Neural progenitor cell (in vitro differentiated cells): ENCODE results near the gene PEX14. TPM values are rescaled to one million over a fixed set of nuclear protein-coding genes. Genes with fewer than 3 reads are reported as not detected.

ENCODE experiments used
- DNase-seq: peaks from one replicate; pipeline ENCODE4 v3.0.0-alpha.2; 2016; ENCODE audit warnings: low spot score
- H2AFZ ChIP-seq: fragments of 200-600 bp; sonication (generic); replicated peaks from 2 replicates; pipeline ENCODE4 v1.6.1; 2016; ENCODE audit warnings: antibody characterized with exemption
- H3F3A ChIP-seq: fragments of 200-600 bp; sonication (generic); 2 replicates; pipeline ENCODE4 v1.6.1; 2016; ENCODE audit warnings: antibody characterized with exemption, low read depth
- H3K27ac ChIP-seq: fragments of 200-600 bp; sonication (generic); 2 replicates; pipeline ENCODE4 v1.5.1; 2016; ENCODE audit warnings: mild to moderate bottlenecking
- H3K27me3 ChIP-seq: fragments of 200-600 bp; sonication (generic); 2 replicates; pipeline ENCODE4 v1.6.1; 2016; ENCODE audit warnings: mild to moderate bottlenecking, moderate library complexity
- H3K36me3 ChIP-seq: fragments of 200-600 bp; sonication (generic); 2 replicates; pipeline ENCODE4 v1.5.1; 2016
- H3K4me1 ChIP-seq: fragments of 200-600 bp; sonication (generic); 2 replicates; pipeline ENCODE4 v1.6.1; 2016; ENCODE audit warnings: mixed run types
- H3K4me2 ChIP-seq: fragments of 200-600 bp; sonication (generic); 2 replicates; pipeline ENCODE4 v1.6.1; 2016
- H3K4me3 ChIP-seq: fragments of 200-600 bp; sonication (generic); 2 replicates; pipeline ENCODE4 v1.5.1; 2016
- H3K79me2 ChIP-seq: fragments of 200-600 bp; sonication (generic); 2 replicates; pipeline ENCODE4 v1.6.1; 2016; ENCODE audit warnings: low read depth
- H3K9ac ChIP-seq: fragments of 200-600 bp; sonication (generic); 2 replicates; pipeline ENCODE4 v1.6.1; 2016
- H3K9me3 ChIP-seq: fragments of 200-600 bp; sonication (generic); 2 replicates; pipeline ENCODE4 v1.5.1; 2016; ENCODE audit warnings: low read depth
- H4K20me1 ChIP-seq: fragments of 200-600 bp; sonication (generic); 2 replicates; pipeline ENCODE4 v1.6.1; 2016; ENCODE audit warnings: low read depth
- H3K27ac Mint-ChIP-seq: 3 replicates; pipeline ENCODE4 v1.8.0; 2021; ENCODE audit warnings: mixed read lengths
- H3K27me3 Mint-ChIP-seq: 2 replicates; pipeline ENCODE4 v1.8.0; 2022; ENCODE audit warnings: low read depth, mild to moderate bottlenecking, inconsistent platforms, moderate library complexity, mixed read lengths; ENCODE audit not compliant: insufficient read depth
- H3K36me3 Mint-ChIP-seq: 3 replicates; pipeline ENCODE4 v1.8.0; 2021; ENCODE audit warnings: mixed read lengths
- H3K4me1 Mint-ChIP-seq: 3 replicates; pipeline ENCODE4 v1.8.0; 2021; ENCODE audit warnings: mixed read lengths
- H3K4me3 Mint-ChIP-seq: 3 replicates; pipeline ENCODE4 v1.8.0; 2021; ENCODE audit warnings: mild to moderate bottlenecking, moderate library complexity, mixed read lengths
- H3K9me3 Mint-ChIP-seq: 3 replicates; pipeline ENCODE4 v1.8.0; 2020; ENCODE audit warnings: mixed read lengths
- EZH2 ChIP-seq: fragments of 200-600 bp; sonication (generic); IDR thresholded peaks from 2 replicates; pipeline ENCODE4 v1.6.1; 2017; ENCODE audit warnings: antibody characterized with exemption, mild to moderate bottlenecking, moderate library complexity
- EZH2phosphoT487 ChIP-seq: fragments of 200-600 bp; sonication (generic); IDR thresholded peaks from 2 replicates; pipeline ENCODE4 v1.6.1; 2017; ENCODE audit warnings: antibody characterized with exemption
- total RNA-seq: library from RNA; depleted of rRNA; stranded (reverse); fragments of >200 nt; gene quantifications from 2 replicates; pipeline ENCODE4 v1.2.3, GENCODE V29; 2015; ENCODE audit warnings: low replicate concordance
- TF ChIP-seq, protein P1 (sequence below): fragments of 200-600 bp; sonication (generic); IDR thresholded peaks from 2 replicates; pipeline ENCODE4 v1.5.1; 2017; ENCODE audit warnings: antibody characterized with exemption, mild to moderate bottlenecking

PEX14 gene
- total RNA-seq, 1 donor from 2014 or later = 9.3 TPM

DNA sequence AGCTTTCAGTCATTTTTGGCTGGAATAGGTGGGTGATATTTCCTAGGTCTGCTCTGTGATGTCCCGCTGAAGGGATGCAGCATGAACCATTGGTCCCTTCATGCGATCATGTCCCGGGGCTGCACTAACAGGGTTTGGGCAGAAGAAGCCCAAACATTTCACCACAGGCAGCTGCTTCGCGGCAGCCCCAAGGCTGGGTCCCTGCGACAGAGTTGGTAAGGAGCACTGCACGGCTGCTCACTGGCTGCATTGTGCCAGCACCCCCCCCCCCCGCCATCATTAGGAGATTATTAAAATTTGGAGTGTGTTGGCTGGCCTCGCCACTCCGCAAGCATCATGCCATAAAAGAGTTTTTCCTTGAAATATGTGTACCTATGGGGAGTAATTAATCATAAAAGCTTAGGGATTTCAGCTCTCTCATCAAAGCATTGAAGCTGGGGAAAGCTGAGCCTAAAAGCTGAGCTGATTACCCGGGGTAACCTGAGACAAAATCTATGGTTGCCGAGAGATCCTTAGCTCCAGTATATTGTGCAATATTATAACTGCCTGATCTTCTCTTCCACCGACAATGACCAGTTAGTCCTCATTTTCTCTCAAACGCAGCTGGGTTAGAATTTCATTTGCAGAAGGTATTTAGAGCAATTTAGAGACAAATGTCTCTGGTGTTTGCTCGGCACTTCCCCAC, 62.5 kb downstream of the PEX14 start:
- Histone ChIP-seq H3K27me3 (no peaks in the 10 kb centered on the region), H3K4me3 (no peak overlapping the region), H3K79me2 (peaks cover 18% of the 10 kb centered on the region), H3K4me1 (peaks cover 36% of the 10 kb centered on the region), H3K9ac (no peak overlapping the region), H3K36me3 (peaks cover 5% of the 10 kb centered on the region), H3K4me2 (no peak overlapping the region), H3K9me3 (no peaks in the 10 kb centered on the region), H2AFZ (no peak overlapping the region), H3K27ac (no peak overlapping the region), H4K20me1 (peaks cover 100% of the 10 kb centered on the region), H3F3A (peaks cover 13% of the 10 kb centered on the region)
- TF ChIP-seq EZH2phosphoT487 (no peak), EZH2 (no peak)
- H3K27me3 Mint-ChIP-seq = peaks cover 2% of the 10 kb centered on the region
- peaks cover 64% of the 10 kb centered on the region for H3K4me1 Mint-ChIP-seq
- no peak overlapping the region for H3K4me3 Mint-ChIP-seq
- no peak for DNase-seq
- H3K36me3 Mint-ChIP-seq = peaks cover 11% of the 10 kb centered on the region
- H3K27ac Mint-ChIP-seq = no peak overlapping the region
- H3K9me3 Mint-ChIP-seq = no peaks in the 10 kb centered on the region

DNA sequence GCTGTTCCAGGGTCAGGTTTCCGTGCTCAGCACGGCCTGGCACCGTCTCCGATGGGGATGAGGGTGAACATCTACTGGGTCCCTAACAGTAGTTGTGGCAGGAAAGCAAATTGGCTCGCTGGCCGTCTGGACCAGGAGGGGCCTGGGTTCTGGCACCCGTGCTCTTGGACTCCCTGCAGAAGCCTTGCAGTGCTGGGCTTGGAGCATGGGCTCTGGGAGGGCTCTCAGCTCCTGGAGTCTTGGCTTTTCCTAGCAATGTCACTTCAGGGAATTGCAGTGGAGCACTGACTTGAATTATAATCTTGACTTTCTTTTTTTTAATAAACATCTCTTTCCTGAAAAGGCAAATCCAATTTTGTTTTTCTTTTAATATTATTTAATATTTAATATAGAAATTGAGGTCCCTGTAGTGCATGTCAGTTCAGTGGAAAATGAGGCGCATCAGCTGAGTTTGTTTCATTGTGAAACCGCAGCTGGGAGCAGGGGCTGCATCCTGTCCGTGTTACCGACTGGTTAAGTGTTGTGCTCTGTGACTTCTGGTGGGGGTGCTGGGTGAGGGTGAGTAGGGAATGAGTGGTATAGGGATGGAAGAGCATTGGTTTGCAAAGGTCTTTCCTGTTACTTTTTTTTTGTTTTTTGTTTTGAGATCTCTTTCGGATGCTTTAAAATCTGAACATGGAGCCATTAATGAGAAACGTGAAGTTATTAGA, 64.1 kb downstream of the PEX14 start:
- H3K79me2 ChIP-seq = peaks cover 3% of the 10 kb centered on the region
- H3K36me3 ChIP-seq = peaks cover 6% of the 10 kb centered on the region
- Mint-ChIP-seq H3K27me3 (peaks cover 2% of the 10 kb centered on the region), H3K4me1 (peaks cover 62% of the 10 kb centered on the region), H3K27ac (no peak overlapping the region), H3K9me3 (no peaks in the 10 kb centered on the region), H3K36me3 (peaks cover 17% of the 10 kb centered on the region), H3K4me3 (peak overlapping the region; percentile 1)
- H3F3A ChIP-seq = peaks cover 13% of the 10 kb centered on the region
- no peak overlapping the region for H3K9ac ChIP-seq
- no peak for DNase-seq
- H3K9me3 ChIP-seq = no peaks in the 10 kb centered on the region
- peaks cover 36% of the 10 kb centered on the region for H3K4me1 ChIP-seq
- H3K4me3 ChIP-seq = no peak overlapping the region
- no peak overlapping the region for H2AFZ ChIP-seq
- TF ChIP-seq EZH2phosphoT487 (no peak), EZH2 (no peak)
- TF ChIP-seq, protein P1, sequence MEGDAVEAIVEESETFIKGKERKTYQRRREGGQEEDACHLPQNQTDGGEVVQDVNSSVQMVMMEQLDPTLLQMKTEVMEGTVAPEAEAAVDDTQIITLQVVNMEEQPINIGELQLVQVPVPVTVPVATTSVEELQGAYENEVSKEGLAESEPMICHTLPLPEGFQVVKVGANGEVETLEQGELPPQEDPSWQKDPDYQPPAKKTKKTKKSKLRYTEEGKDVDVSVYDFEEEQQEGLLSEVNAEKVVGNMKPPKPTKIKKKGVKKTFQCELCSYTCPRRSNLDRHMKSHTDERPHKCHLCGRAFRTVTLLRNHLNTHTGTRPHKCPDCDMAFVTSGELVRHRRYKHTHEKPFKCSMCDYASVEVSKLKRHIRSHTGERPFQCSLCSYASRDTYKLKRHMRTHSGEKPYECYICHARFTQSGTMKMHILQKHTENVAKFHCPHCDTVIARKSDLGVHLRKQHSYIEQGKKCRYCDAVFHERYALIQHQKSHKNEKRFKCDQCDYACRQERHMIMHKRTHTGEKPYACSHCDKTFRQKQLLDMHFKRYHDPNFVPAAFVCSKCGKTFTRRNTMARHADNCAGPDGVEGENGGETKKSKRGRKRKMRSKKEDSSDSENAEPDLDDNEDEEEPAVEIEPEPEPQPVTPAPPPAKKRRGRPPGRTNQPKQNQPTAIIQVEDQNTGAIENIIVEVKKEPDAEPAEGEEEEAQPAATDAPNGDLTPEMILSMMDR = no peak
- peaks cover 92% of the 10 kb centered on the region for H4K20me1 ChIP-seq
- no peak overlapping the region for H3K4me2 ChIP-seq
- no peak overlapping the region for H3K27ac ChIP-seq
- H3K27me3 ChIP-seq = no peaks in the 10 kb centered on the region

GRCh38 chr1:10539411-10540043, 64.8 kb downstream of the PEX14 start:
- Histone ChIP-seq H3K9ac (no peak overlapping the region), H3K27me3 (no peaks in the 10 kb centered on the region), H3K79me2 (no peaks in the 10 kb centered on the region), H3K4me3 (no peak overlapping the region), H3K27ac (no peak overlapping the region), H3K4me2 (no peak overlapping the region), H3F3A (peaks cover 13% of the 10 kb centered on the region), H3K4me1 (peaks cover 36% of the 10 kb centered on the region), H2AFZ (no peak overlapping the region), H3K9me3 (no peaks in the 10 kb centered on the region), H3K36me3 (peaks cover 6% of the 10 kb centered on the region), H4K20me1 (peaks cover 85% of the 10 kb centered on the region)
- Mint-ChIP-seq H3K4me3 (no peak overlapping the region), H3K4me1 (peaks cover 59% of the 10 kb centered on the region), H3K27ac (no peak overlapping the region), H3K36me3 (peaks cover 17% of the 10 kb centered on the region), H3K9me3 (no peaks in the 10 kb centered on the region), H3K27me3 (peaks cover 2% of the 10 kb centered on the region)
- DNase-seq = no peak
- TF ChIP-seq, protein P1 = no peak
- TF ChIP-seq EZH2 (no peak), EZH2phosphoT487 (no peak)
